Chondrocyte (in vitro differentiated cells): Measurements from ENCODE around the gene HPCAL1. TPM values are rescaled to one million over a fixed set of nuclear protein-coding genes. Genes with fewer than 3 reads are reported as not detected.
A peak's percentile ranks its signal among the peaks of the same experiment; 100 is the strongest.

Experiments
- DNase-seq: peaks from one replicate; pipeline ENCODE4 v3.0.0; 2021; ENCODE audit warnings: mixed read lengths, low spot score
- H3K27ac Mint-ChIP-seq: one replicate; pipeline ENCODE4 v1.8.0; 2021; ENCODE audit warnings: mild to moderate bottlenecking, moderate library complexity, mixed read lengths; ENCODE audit not compliant: unreplicated experiment
- H3K27me3 Mint-ChIP-seq: 2 replicates; pipeline ENCODE4 v1.8.0; 2021; ENCODE audit warnings: low read depth, mixed read lengths
- H3K36me3 Mint-ChIP-seq: 2 replicates; pipeline ENCODE4 v1.8.0; 2021; ENCODE audit warnings: low read depth, mixed read lengths
- H3K4me1 Mint-ChIP-seq: 2 replicates; pipeline ENCODE4 v1.8.0; 2021; ENCODE audit warnings: low read depth, mild to moderate bottlenecking, mixed read lengths
- H3K4me3 Mint-ChIP-seq: one replicate; pipeline ENCODE4 v1.8.0; 2021; ENCODE audit warnings: mild to moderate bottlenecking, moderate library complexity, mixed read lengths; ENCODE audit not compliant: unreplicated experiment
- H3K9me3 Mint-ChIP-seq: 2 replicates; pipeline ENCODE4 v1.8.0; 2021; ENCODE audit warnings: low read depth, mixed read lengths
- total RNA-seq: library from RNA; stranded (reverse); gene quantifications from 3 replicates; pipeline ENCODE4 v1.2.1, GENCODE V29; 2021
- TF ChIP-seq, protein P1 (sequence below): fragments of 200-600 bp; sonication (generic); IDR thresholded peaks from 2 replicates; pipeline ENCODE4 v1.5.0; 2021; ENCODE audit warnings: antibody characterized with exemption, mild to moderate bottlenecking, moderate library complexity

The HPCAL1 gene
- total RNA-seq, 1 donor from 2014 or later = 19.3 TPM

DNA sequence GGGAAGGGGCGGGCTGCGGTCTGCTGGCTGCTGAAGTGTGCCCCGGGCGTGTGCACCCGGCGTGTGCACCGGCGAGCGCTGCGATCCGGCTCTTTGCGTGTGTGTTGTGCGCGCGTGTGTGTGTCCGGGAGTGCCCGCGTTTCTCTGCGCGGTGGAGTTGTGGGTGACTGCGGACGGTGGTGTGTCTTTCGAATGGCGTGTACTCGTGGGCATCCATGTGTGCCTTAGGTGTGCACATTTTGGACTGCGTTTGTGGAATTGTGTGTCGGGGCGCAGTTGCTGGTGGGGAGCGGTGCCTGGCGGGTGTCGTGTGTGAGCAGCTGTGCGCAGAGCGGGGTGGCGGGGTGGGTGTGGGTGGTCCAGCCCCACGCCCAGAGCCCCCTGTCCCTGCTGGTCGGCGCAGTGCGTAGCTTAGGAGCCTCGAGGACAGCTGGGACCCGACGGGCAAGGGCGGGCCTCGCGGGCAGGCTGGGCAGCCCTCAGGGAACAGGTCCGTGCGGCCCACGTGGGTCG is 533 bp downstream of the HPCAL1 start:
- H3K27me3 Mint-ChIP-seq = no peaks in the 10 kb centered on the region
- peaks cover 4% of the 10 kb centered on the region for H3K9me3 Mint-ChIP-seq
- no peak for DNase-seq
- TF ChIP-seq, protein P1, sequence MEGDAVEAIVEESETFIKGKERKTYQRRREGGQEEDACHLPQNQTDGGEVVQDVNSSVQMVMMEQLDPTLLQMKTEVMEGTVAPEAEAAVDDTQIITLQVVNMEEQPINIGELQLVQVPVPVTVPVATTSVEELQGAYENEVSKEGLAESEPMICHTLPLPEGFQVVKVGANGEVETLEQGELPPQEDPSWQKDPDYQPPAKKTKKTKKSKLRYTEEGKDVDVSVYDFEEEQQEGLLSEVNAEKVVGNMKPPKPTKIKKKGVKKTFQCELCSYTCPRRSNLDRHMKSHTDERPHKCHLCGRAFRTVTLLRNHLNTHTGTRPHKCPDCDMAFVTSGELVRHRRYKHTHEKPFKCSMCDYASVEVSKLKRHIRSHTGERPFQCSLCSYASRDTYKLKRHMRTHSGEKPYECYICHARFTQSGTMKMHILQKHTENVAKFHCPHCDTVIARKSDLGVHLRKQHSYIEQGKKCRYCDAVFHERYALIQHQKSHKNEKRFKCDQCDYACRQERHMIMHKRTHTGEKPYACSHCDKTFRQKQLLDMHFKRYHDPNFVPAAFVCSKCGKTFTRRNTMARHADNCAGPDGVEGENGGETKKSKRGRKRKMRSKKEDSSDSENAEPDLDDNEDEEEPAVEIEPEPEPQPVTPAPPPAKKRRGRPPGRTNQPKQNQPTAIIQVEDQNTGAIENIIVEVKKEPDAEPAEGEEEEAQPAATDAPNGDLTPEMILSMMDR = no peak
- peaks cover 10% of the 10 kb centered on the region for H3K4me1 Mint-ChIP-seq
- no peak overlapping the region for H3K27ac Mint-ChIP-seq
- no peaks in the 10 kb centered on the region for H3K36me3 Mint-ChIP-seq
- H3K4me3 Mint-ChIP-seq = peak overlapping the region; percentile 83

DNA sequence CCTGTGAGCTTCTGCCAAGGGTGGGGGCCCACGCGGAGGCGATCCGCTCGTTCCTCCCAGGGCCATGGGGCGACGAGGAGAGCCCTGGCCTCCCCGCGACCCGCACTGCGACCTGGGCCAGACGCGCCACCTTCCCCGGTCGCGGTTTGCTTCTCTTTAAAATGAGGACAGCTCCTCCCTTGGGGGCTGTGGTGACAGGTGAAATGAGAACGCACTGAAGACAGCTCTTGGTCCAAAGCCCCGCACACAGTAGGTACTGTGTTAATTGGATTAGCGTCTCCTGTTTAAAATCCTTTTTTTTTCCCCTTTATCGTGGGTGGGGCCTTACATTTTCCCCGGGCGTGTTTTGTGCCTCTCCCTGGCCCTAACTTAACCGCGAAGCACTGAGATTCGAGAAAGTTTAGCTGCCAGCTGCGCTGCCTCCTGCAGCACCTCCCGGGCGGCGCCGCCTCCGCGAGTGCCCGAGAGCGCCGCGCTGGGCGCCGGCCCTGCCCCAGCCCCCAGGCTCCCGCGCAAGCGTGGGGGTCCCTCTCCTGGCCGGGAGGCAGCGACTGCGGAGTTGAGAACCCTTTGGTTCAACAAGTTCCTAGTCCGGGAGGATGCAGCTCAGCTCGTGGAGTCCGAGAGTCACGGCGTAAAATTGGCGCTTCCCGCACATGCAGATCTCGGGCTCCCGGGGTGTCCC is 1.1 kb downstream of the HPCAL1 start:
- Mint-ChIP-seq H3K4me1 (peaks cover 10% of the 10 kb centered on the region), H3K4me3 (peak overlapping the region; percentile 83), H3K9me3 (peaks cover 1% of the 10 kb centered on the region), H3K27ac (no peak overlapping the region), H3K36me3 (no peaks in the 10 kb centered on the region), H3K27me3 (no peaks in the 10 kb centered on the region)
- TF ChIP-seq, protein P1 = peak; percentile 59
- no peak for DNase-seq

DNA sequence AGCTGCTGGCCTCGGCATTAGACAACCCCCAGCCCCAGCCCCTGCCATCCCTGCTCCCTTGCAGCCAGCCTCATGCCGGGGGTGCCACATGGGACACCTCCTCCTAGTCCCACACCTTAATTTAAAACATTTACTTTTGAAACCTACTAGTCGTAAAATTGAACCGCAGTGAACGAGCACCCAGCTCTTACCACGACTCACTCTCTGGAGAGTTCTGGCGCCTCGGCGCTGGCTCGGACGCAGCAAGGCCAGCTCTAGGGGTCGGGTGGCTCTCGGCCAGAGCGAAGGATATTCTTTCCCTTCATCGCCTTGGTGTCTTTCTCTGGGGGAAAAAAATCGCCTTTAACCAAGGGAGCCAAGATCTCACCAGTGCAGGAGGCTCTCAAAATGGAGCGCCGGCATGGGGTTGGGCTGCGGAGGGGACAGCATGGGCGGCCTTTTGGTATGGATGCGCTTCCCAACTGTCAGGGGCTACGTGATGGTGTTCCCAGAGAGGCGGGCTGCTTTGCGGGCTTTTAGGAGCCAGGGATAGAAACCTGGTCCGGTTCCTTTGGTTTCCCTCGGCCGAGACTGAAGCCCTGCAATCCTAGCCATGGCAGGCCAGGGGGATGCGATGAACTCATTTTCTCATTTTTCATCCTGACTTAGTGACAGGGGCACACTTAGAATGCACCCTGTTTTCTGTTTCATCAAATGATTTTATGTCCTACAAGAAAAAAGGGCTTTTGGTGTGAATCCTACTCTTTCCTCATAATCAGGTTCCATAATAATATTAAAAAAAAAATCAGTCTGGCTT is 2.0 kb downstream of the HPCAL1 start:
- no peak overlapping the region for H3K27ac Mint-ChIP-seq
- peaks cover 10% of the 10 kb centered on the region for H3K4me1 Mint-ChIP-seq
- no peak for DNase-seq
- no peaks in the 10 kb centered on the region for H3K36me3 Mint-ChIP-seq
- peak overlapping the region; percentile 83 for H3K4me3 Mint-ChIP-seq
- no peaks in the 10 kb centered on the region for H3K9me3 Mint-ChIP-seq
- no peaks in the 10 kb centered on the region for H3K27me3 Mint-ChIP-seq
- TF ChIP-seq, protein P1 = no peak

DNA sequence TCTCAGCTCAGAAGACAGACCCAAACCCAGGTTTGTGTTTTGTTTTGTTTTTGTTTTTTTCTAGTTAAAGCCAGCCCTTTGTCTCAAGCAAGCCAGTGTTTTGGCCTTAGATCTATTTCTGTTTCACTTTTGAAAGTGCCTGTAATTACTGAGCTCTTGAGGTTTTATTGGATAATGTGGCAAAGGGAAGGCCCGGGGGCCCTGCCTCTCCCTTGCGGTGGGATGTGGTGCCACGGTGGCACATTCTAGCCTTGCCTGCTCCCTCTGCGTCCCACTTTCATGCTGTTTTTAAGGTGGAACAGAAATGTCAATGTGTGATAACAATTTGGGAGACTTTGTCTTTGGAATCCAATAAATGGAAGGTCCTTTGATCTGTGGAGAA is 2.5 kb downstream of the HPCAL1 start:
- Mint-ChIP-seq H3K27me3 (no peaks in the 10 kb centered on the region), H3K9me3 (no peaks in the 10 kb centered on the region), H3K27ac (no peak overlapping the region), H3K4me3 (no peak overlapping the region), H3K36me3 (no peaks in the 10 kb centered on the region), H3K4me1 (peaks cover 10% of the 10 kb centered on the region)
- TF ChIP-seq, protein P1 = no peak
- no peak for DNase-seq

DNA sequence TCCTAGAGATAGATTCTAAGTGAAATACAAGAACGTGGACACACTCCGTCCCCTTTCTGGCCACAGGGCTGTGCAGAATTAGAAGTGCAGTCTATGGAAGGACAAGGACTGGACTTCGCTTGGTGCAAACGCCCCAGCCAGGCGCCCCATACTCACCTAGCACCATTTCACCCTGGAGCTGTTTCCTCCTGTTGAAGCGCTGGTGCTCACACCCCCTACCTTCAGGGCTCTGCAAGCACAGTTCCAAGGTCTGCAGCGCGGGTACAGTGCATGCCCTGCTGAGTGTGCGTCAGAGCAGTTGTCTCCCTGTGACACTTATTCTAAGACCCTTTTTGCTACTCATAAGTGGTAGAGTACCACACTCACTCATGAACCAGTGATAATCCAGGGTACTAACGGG is 3.0 kb downstream of the HPCAL1 start:
- Mint-ChIP-seq H3K27ac (no peak overlapping the region), H3K4me1 (peaks cover 10% of the 10 kb centered on the region), H3K4me3 (no peak overlapping the region), H3K9me3 (no peaks in the 10 kb centered on the region), H3K36me3 (no peaks in the 10 kb centered on the region), H3K27me3 (no peaks in the 10 kb centered on the region)
- DNase-seq = peak; percentile 34
- TF ChIP-seq, protein P1 = peak; percentile 17
